ENCODE data around the gene ID3. TPM values are rescaled to one million over a fixed set of nuclear protein-coding genes. Genes with fewer than 3 reads are reported as not detected.
A peak's percentile ranks its signal among the peaks of the same experiment; 100 is the strongest.

Gene ID3
- total RNA-seq = 120 TPM

GRCh38 chr1:23559136-23559984, at the start of gene ID3:
TSS of gene ID3 (minus strand) at chr1:23559501. CDS start at chr1:23559426, 75 bp downstream.
- Histone ChIP-seq H3K27me3 (ENCODE audit: control insufficient read depth in 3 of 3, insufficient read depth in 3 of 3, low read length in 3 of 3) (no peaks in the 10 kb centered on the region), H3K27ac (ENCODE audit: low read depth, low read length) (peak within 1 kb of the TSS; percentile 96), H3K4me1 (ENCODE audit: control insufficient read depth in 3 of 3, insufficient read depth in 3 of 3, low read length in 3 of 3) (peaks cover 64 to 79% (median 74%) of the 10 kb centered on the region in 3 donors), H3K4me3 (ENCODE audit: low read length in 3 of 3) (peak within 1 kb of the TSS; percentile 87 to 98 (median 96)), H3K9me3 (ENCODE audit: control insufficient read depth in 3 of 3, low read length in 3 of 3) (no peaks in the 10 kb centered on the region), H3K9ac (ENCODE audit: low read depth in 1 of 3, low read length in 3 of 3) (peak within 1 kb of the TSS; percentile 92 to 96 (median 95)), H3K36me3 (ENCODE audit: control insufficient read depth in 3 of 3, insufficient read depth in 3 of 3, low read length in 3 of 3) (peaks cover 0 to 22% (median 5%) of the 10 kb centered on the region in 3 donors)

DNA sequence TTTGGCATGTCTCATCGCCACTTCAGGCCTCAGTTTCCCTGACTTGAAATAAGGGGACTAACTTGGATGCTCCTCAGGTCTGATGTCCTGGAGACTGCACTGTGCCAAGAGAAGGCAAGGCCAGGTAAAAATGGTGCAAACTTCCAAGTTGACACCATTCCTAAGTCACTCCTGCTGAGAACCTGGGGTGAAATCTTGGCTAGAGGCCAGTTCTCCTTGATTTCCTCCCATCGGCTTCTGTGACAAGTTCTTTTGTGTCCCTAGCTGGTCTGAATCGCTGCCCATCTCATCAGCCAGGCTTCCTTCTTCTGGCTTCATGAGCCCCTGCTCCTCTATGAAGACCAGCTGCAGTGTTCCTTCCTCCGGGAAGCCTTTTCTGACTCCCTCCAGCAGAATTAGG, 48.6 kb upstream of the ID3 start:
- H3K4me3 ChIP-seq (ENCODE audit: low read length in 3 of 3) = no peak overlapping the region
- H3K9me3 ChIP-seq (ENCODE audit: control insufficient read depth in 3 of 3, low read length in 3 of 3) = no peaks in the 10 kb centered on the region
- no peaks in the 10 kb centered on the region for H3K4me1 ChIP-seq (ENCODE audit: control insufficient read depth in 3 of 3, insufficient read depth in 3 of 3, low read length in 3 of 3)
- H3K27ac ChIP-seq (ENCODE audit: low read depth, low read length) = no peak overlapping the region
- no peaks in the 10 kb centered on the region for H3K27me3 ChIP-seq (ENCODE audit: control insufficient read depth in 3 of 3, insufficient read depth in 3 of 3, low read length in 3 of 3)
- H3K36me3 ChIP-seq (ENCODE audit: control insufficient read depth in 3 of 3, insufficient read depth in 3 of 3, low read length in 3 of 3) = no peaks in the 10 kb centered on the region
- no peak overlapping the region for H3K9ac ChIP-seq (ENCODE audit: low read depth in 1 of 3, low read length in 3 of 3)

DNA sequence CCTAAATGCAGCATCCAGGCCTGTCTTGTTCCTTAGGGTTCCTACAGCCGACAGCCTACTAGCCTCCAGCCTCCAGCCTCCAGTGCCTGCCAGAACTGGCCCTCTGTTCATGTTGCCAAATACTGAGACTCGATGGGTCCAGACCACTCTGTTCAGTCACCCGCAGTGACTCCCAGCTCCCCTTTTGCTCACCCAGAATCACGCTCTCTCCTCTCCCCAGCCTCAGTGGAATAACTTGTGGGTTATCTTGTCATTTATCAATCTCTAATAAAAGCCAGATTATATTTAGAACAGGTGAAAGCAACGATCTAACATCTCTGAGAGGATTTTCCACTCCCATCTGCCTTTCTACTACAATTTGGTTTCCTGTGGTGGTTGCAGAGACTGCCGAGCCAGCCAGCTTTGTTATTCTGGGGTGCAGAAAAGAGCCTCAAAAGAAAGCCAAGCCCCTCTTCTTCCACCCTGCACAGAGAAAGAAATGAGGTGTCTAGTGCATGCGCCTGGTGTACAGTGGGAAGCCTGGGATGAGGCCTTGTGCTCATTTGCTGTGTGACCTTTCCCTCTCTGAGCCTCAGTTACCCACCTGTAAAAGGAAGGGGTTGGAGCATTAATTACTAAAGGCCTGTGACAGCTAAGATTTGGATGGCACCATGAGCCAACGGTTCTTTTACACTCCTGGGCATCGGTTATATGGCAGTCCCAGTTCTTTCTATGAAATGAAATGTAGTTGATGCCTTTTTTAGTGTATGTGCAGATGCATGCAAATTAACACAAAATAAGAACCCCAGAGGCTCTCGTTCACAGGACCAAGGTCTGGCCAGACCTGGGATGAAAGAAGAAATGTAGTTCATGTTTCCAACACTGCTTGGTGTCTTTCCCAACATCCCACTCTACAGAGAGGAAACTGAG, 42.9 kb upstream of the ID3 start:
- Histone ChIP-seq H3K27ac (ENCODE audit: low read depth, low read length) (no peak overlapping the region), H3K9ac (ENCODE audit: low read depth in 1 of 3, low read length in 3 of 3) (no peak overlapping the region), H3K9me3 (ENCODE audit: control insufficient read depth in 3 of 3, low read length in 3 of 3) (no peaks in the 10 kb centered on the region), H3K4me3 (ENCODE audit: low read length in 3 of 3) (no peak overlapping the region), H3K36me3 (ENCODE audit: control insufficient read depth in 3 of 3, insufficient read depth in 3 of 3, low read length in 3 of 3) (no peaks in the 10 kb centered on the region), H3K27me3 (ENCODE audit: control insufficient read depth in 3 of 3, insufficient read depth in 3 of 3, low read length in 3 of 3) (no peaks in the 10 kb centered on the region), H3K4me1 (ENCODE audit: control insufficient read depth in 3 of 3, insufficient read depth in 3 of 3, low read length in 3 of 3) (peaks cover 0 to 4% (median 0%) of the 10 kb centered on the region in 3 donors)

GRCh38 chr1:23601135-23601967, 42.0 kb upstream of the ID3 start:
- Histone ChIP-seq H3K9ac (ENCODE audit: low read depth in 1 of 3, low read length in 3 of 3) (no peak overlapping the region), H3K9me3 (ENCODE audit: control insufficient read depth in 3 of 3, low read length in 3 of 3) (no peaks in the 10 kb centered on the region), H3K27ac (ENCODE audit: low read depth, low read length) (no peak overlapping the region), H3K36me3 (ENCODE audit: control insufficient read depth in 3 of 3, insufficient read depth in 3 of 3, low read length in 3 of 3) (no peaks in the 10 kb centered on the region), H3K27me3 (ENCODE audit: control insufficient read depth in 3 of 3, insufficient read depth in 3 of 3, low read length in 3 of 3) (no peaks in the 10 kb centered on the region), H3K4me3 (ENCODE audit: low read length in 3 of 3) (no peak overlapping the region), H3K4me1 (ENCODE audit: control insufficient read depth in 3 of 3, insufficient read depth in 3 of 3, low read length in 3 of 3) (peaks cover 0 to 4% (median 0%) of the 10 kb centered on the region in 3 donors)

DNA sequence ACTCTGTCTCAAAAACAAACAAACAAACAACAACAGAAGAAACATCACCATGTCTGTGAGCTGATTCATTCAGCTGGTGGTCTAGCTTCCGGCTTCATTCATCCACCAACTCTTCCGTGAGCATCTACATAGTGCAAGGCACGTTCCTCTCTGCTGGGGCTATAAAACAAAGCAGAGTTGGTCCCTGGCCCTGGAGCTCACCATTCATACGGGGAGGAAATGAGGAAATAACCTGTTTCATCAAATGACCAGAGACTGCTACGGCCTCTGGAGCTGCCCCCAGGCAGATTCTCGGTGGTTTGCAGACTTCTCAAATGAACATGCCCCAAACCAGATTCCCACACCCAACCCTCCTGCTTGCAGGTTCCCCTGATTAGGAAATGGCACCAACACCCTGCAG, 41.0 kb upstream of the ID3 start:
- H3K27ac ChIP-seq (ENCODE audit: low read depth, low read length) = no peak overlapping the region
- H3K9ac ChIP-seq (ENCODE audit: low read depth in 1 of 3, low read length in 3 of 3) = no peak overlapping the region
- H3K4me1 ChIP-seq (ENCODE audit: control insufficient read depth in 3 of 3, insufficient read depth in 3 of 3, low read length in 3 of 3) = peaks cover 0 to 4% (median 0%) of the 10 kb centered on the region in 3 donors
- no peak overlapping the region for H3K4me3 ChIP-seq (ENCODE audit: low read length in 3 of 3)
- H3K9me3 ChIP-seq (ENCODE audit: control insufficient read depth in 3 of 3, low read length in 3 of 3) = no peaks in the 10 kb centered on the region
- no peaks in the 10 kb centered on the region for H3K27me3 ChIP-seq (ENCODE audit: control insufficient read depth in 3 of 3, insufficient read depth in 3 of 3, low read length in 3 of 3)
- no peaks in the 10 kb centered on the region for H3K36me3 ChIP-seq (ENCODE audit: control insufficient read depth in 3 of 3, insufficient read depth in 3 of 3, low read length in 3 of 3)

GRCh38 chr1:23599125-23599524, 39.8 kb upstream of the ID3 start:
- H3K4me3 ChIP-seq (ENCODE audit: low read length in 3 of 3) = no peak overlapping the region
- no peaks in the 10 kb centered on the region for H3K36me3 ChIP-seq (ENCODE audit: control insufficient read depth in 3 of 3, insufficient read depth in 3 of 3, low read length in 3 of 3)
- H3K27ac ChIP-seq (ENCODE audit: low read depth, low read length) = no peak overlapping the region
- no peaks in the 10 kb centered on the region for H3K27me3 ChIP-seq (ENCODE audit: control insufficient read depth in 3 of 3, insufficient read depth in 3 of 3, low read length in 3 of 3)
- no peaks in the 10 kb centered on the region for H3K9me3 ChIP-seq (ENCODE audit: control insufficient read depth in 3 of 3, low read length in 3 of 3)
- H3K9ac ChIP-seq (ENCODE audit: low read depth in 1 of 3, low read length in 3 of 3) = no peak overlapping the region
- H3K4me1 ChIP-seq (ENCODE audit: control insufficient read depth in 3 of 3, insufficient read depth in 3 of 3, low read length in 3 of 3) = peaks cover 2 to 13% (median 3%) of the 10 kb centered on the region in 3 donors

GRCh38 chr1:23598424-23598823, 39.1 kb upstream of the ID3 start:
- H3K27ac ChIP-seq (ENCODE audit: low read depth, low read length) = no peak overlapping the region
- H3K9ac ChIP-seq (ENCODE audit: low read depth in 1 of 3, low read length in 3 of 3) = no peak overlapping the region
- H3K4me1 ChIP-seq (ENCODE audit: control insufficient read depth in 3 of 3, insufficient read depth in 3 of 3, low read length in 3 of 3) = peaks cover 9 to 20% (median 9%) of the 10 kb centered on the region in 3 donors
- no peak overlapping the region for H3K4me3 ChIP-seq (ENCODE audit: low read length in 3 of 3)
- no peaks in the 10 kb centered on the region for H3K27me3 ChIP-seq (ENCODE audit: control insufficient read depth in 3 of 3, insufficient read depth in 3 of 3, low read length in 3 of 3)
- H3K36me3 ChIP-seq (ENCODE audit: control insufficient read depth in 3 of 3, insufficient read depth in 3 of 3, low read length in 3 of 3) = no peaks in the 10 kb centered on the region
- no peaks in the 10 kb centered on the region for H3K9me3 ChIP-seq (ENCODE audit: control insufficient read depth in 3 of 3, low read length in 3 of 3)

DNA sequence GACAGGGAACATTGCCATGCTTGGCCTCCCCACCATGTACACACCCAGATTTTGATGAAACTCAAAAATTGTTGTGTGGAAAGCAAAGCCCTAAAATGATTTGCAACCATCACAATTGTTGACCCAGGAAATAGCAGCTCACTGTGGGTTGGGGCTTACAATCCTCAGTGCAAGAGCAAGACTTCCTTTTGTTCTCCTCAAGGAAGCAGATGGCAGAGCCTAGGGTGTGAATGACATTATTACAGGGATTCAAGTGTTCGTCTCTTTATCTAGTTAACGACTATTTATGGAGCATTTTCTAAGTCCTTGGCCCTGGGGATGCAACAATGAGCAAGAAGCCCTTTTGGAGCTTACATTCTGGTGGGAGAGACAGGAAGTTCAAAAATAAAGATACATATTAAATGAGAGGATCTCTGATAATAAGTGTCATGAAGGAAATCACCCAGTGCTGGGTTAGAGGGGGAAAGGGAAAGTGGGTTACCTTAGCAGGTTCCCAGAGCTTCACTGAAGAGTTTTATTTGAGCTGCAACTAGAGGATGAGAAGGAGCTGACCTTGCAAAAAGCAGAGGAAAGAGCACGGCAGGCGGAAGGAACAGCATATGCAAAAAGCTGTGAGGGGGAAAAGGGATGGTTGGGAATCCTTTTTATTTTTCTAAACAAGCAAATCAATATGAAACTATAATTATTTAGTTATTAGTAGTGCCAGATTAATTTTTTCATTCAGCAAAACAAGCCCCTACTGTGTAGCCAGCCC, 38.5 kb upstream of the ID3 start:
- no peak overlapping the region for H3K27ac ChIP-seq (ENCODE audit: low read depth, low read length)
- H3K36me3 ChIP-seq (ENCODE audit: control insufficient read depth in 3 of 3, insufficient read depth in 3 of 3, low read length in 3 of 3) = no peaks in the 10 kb centered on the region
- H3K4me3 ChIP-seq (ENCODE audit: low read length in 3 of 3) = no peak overlapping the region
- peaks cover 13 to 26% (median 15%) of the 10 kb centered on the region in 3 donors for H3K4me1 ChIP-seq (ENCODE audit: control insufficient read depth in 3 of 3, insufficient read depth in 3 of 3, low read length in 3 of 3)
- H3K27me3 ChIP-seq (ENCODE audit: control insufficient read depth in 3 of 3, insufficient read depth in 3 of 3, low read length in 3 of 3) = no peaks in the 10 kb centered on the region
- H3K9me3 ChIP-seq (ENCODE audit: control insufficient read depth in 3 of 3, low read length in 3 of 3) = no peaks in the 10 kb centered on the region
- no peak overlapping the region for H3K9ac ChIP-seq (ENCODE audit: low read depth in 1 of 3, low read length in 3 of 3)
